Measurements from ENCODE around the gene ADAMTSL5. TPM values are rescaled to one million over a fixed set of nuclear protein-coding genes. Genes with fewer than 3 reads are reported as not detected.

The ADAMTSL5 gene
- total RNA-seq, 2 experiments from 2014 or later = 0.34 TPM; not detected in 1

DNA sequence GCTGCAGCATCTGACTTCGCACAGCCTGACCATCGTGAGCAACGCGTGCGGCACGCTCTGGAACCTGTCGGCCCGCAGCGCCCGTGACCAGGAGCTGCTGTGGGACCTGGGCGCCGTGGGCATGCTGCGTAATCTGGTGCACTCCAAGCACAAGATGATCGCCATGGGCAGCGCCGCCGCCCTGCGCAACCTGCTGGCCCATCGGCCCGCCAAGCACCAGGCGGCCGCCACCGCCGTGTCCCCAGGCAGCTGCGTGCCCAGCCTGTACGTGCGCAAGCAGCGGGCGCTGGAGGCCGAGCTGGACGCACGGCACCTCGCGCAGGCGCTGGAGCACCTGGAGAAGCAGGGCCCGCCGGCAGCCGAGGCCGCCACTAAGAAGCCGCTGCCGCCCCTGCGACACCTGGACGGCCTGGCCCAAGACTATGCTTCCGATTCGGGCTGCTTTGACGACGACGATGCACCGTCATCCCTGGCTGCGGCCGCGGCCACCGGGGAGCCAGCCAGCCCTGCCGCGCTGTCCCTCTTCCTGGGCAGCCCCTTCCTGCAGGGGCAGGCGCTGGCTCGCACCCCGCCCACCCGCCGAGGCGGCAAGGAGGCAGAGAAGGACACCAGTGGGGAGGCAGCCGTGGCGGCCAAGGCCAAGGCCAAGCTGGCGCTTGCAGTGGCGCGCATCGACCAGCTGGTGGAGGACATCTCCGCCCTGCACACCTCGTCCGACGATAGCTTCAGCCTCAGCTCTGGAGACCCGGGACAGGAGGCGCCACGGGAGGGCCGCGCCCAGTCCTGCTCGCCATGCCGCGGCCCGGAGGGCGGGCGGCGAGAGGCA, 47.4 kb downstream of the ADAMTSL5 start:
- TF ChIP-seq, protein P1, sequence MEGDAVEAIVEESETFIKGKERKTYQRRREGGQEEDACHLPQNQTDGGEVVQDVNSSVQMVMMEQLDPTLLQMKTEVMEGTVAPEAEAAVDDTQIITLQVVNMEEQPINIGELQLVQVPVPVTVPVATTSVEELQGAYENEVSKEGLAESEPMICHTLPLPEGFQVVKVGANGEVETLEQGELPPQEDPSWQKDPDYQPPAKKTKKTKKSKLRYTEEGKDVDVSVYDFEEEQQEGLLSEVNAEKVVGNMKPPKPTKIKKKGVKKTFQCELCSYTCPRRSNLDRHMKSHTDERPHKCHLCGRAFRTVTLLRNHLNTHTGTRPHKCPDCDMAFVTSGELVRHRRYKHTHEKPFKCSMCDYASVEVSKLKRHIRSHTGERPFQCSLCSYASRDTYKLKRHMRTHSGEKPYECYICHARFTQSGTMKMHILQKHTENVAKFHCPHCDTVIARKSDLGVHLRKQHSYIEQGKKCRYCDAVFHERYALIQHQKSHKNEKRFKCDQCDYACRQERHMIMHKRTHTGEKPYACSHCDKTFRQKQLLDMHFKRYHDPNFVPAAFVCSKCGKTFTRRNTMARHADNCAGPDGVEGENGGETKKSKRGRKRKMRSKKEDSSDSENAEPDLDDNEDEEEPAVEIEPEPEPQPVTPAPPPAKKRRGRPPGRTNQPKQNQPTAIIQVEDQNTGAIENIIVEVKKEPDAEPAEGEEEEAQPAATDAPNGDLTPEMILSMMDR (conservative IDR thresholded peaks at IDR 0.05; ENCODE audit: low read length) = no peak
- no peak for TF ChIP-seq EZH2phosphoT487 (IDR thresholded peaks at IDR 0.05; ENCODE audit: borderline replicate concordance, low read depth, low read length)
- intact Hi-C loops (cut with micrococcal nuclease; ENCODE audit: unreplicated experiment) = no loop called here
- Histone ChIP-seq H3K4me3 (ENCODE audit: low read depth, low read length, poor library complexity, severe bottlenecking) (no peak overlapping the region), H3K4me1 (ENCODE audit: insufficient read depth, low read length, poor library complexity, severe bottlenecking) (peaks cover 1% of the 10 kb centered on the region), H3K9me3 (ENCODE audit: low read length) (no peaks in the 10 kb centered on the region), H4K20me1 (ENCODE audit: insufficient read depth, low read length) (no peaks in the 10 kb centered on the region), H3K27ac (ENCODE audit: low read depth, low read length, poor library complexity, severe bottlenecking) (no peak overlapping the region), H2AFZ (ENCODE audit: low read length) (no peak overlapping the region), H3K4me2 (ENCODE audit: low read length) (no peak overlapping the region), H3K79me2 (ENCODE audit: insufficient read depth, low read depth, low read length) (no peaks in the 10 kb centered on the region), H3K9me2 (ENCODE audit: insufficient read depth, low read length) (no peaks in the 10 kb centered on the region), H3K36me3 (ENCODE audit: insufficient read depth, low read length) (no peaks in the 10 kb centered on the region)
- ChIA-PET CTCF (ENCODE audit: unreplicated experiment) (no interaction called here), POLR2A (interaction anchor here (0.7 kb wide), 1 partner anchor 52 kb away, joined by 7 read pairs; no protein-coding TSS in a partner anchor)
- no TSS peak for BruUV-seq (replicated peaks)
- DNase-seq (ENCODE audit: low spot score) = no peak

GRCh38 chr19:1461862-1462261, 51.0 kb downstream of the ADAMTSL5 start:
- ChIA-PET CTCF (ENCODE audit: unreplicated experiment) (no interaction called here), POLR2A (no interaction called here)
- no peak overlapping the region for H3K4me2 ChIP-seq (ENCODE audit: low read length)
- no peaks in the 10 kb centered on the region for H3K36me3 ChIP-seq (ENCODE audit: insufficient read depth, low read length)
- H3K9me3 ChIP-seq (ENCODE audit: low read length) = no peaks in the 10 kb centered on the region
- no peak for DNase-seq (ENCODE audit: low spot score)
- H3K4me3 ChIP-seq (ENCODE audit: low read depth, low read length, poor library complexity, severe bottlenecking) = no peak overlapping the region
- intact Hi-C loops (cut with micrococcal nuclease; ENCODE audit: unreplicated experiment) = no loop called here
- no TSS peak for BruUV-seq (replicated peaks)
- H3K4me1 ChIP-seq (ENCODE audit: insufficient read depth, low read length, poor library complexity, severe bottlenecking) = no peaks in the 10 kb centered on the region
- no peaks in the 10 kb centered on the region for H3K9me2 ChIP-seq (ENCODE audit: insufficient read depth, low read length)
- H3K27ac ChIP-seq (ENCODE audit: low read depth, low read length, poor library complexity, severe bottlenecking) = no peak overlapping the region
- H3K79me2 ChIP-seq (ENCODE audit: insufficient read depth, low read depth, low read length) = no peaks in the 10 kb centered on the region
- H4K20me1 ChIP-seq (ENCODE audit: insufficient read depth, low read length) = no peaks in the 10 kb centered on the region
- TF ChIP-seq, protein P1 (conservative IDR thresholded peaks at IDR 0.05; ENCODE audit: low read length) = no peak
- no peak for TF ChIP-seq EZH2phosphoT487 (IDR thresholded peaks at IDR 0.05; ENCODE audit: borderline replicate concordance, low read depth, low read length)
- H2AFZ ChIP-seq (ENCODE audit: low read length) = no peak overlapping the region
